B cell (primary cell): ENCODE results near the gene UHRF1.

Experiments
- EZH2 ChIP-seq: IDR thresholded peaks from 2 replicates; pipeline ENCODE4 v1.6.1; 2012; ENCODE audit warnings: borderline replicate concordance, low read depth, mild to moderate bottlenecking, moderate library complexity, low read length; ENCODE audit not compliant: insufficient read depth, poor library complexity, severe bottlenecking
- TF ChIP-seq, protein P1 (sequence below): fragments of 200-600 bp; IDR thresholded peaks from one replicate; pipeline ENCODE4 v1.8.0; 2022; ENCODE audit warnings: antibody characterized with exemption, mild to moderate bottlenecking

DNA sequence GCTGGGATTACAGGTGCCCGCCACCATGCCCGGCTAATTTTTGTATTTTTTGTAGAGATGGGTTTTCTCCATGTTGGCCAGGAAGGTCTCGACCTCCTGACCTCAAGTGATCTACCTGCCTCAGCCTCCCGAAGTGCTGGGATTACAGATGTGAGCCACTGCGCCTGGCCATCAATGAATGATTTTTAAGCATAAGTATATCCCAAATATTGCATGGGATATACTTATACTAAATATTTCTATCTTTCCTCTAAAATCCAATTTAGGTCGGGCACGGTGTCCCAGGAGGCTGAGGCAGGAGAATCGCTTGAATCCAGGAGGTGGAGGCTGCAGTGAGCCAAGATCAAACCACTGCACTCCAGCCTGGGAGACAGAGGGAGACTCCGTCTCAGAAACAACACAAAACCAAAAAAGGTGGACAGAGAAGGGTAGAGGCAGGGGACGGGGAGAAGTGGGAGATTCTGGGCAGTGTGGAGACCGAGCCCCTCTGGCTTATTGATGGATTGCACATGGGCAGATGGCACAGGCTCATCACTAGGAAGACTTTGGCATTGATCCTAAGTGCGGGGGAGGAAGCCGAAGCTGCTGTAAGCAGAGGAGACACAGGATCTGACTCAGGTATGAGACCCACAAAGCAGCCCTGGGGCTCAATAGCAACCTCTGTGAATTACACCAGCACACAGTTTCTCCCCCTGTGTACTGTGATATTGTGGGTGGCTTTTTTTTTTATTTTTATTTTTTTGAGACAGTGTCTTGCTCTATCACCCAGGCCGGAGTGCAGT, 20.1 kb upstream of the UHRF1 start:
- TF ChIP-seq, protein P1, sequence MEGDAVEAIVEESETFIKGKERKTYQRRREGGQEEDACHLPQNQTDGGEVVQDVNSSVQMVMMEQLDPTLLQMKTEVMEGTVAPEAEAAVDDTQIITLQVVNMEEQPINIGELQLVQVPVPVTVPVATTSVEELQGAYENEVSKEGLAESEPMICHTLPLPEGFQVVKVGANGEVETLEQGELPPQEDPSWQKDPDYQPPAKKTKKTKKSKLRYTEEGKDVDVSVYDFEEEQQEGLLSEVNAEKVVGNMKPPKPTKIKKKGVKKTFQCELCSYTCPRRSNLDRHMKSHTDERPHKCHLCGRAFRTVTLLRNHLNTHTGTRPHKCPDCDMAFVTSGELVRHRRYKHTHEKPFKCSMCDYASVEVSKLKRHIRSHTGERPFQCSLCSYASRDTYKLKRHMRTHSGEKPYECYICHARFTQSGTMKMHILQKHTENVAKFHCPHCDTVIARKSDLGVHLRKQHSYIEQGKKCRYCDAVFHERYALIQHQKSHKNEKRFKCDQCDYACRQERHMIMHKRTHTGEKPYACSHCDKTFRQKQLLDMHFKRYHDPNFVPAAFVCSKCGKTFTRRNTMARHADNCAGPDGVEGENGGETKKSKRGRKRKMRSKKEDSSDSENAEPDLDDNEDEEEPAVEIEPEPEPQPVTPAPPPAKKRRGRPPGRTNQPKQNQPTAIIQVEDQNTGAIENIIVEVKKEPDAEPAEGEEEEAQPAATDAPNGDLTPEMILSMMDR: no peak
- no peak for TF ChIP-seq EZH2
